Measurements from ENCODE around the gene LRP1B.

LRP1B gene

GRCh38 chr2:141767691-141768090 is 363.1 kb downstream of the LRP1B start:
- Histone ChIP-seq H3K27ac (ENCODE audit: low read depth, low read length) (no peak overlapping the region), H3K36me3 (ENCODE audit: control insufficient read depth in 1 of 2, insufficient read depth in 2 of 2, low read length in 2 of 2) (no peaks in the 10 kb centered on the region), H3K4me3 (ENCODE audit: low read depth in 1 of 2, low read length in 2 of 2) (no peak overlapping the region), H3K9ac (ENCODE audit: low read depth in 1 of 2, low read length in 2 of 2) (no peak overlapping the region), H3K9me3 (ENCODE audit: control insufficient read depth in 1 of 2, low read length in 2 of 2) (no peaks in the 10 kb centered on the region), H3K4me1 (ENCODE audit: control insufficient read depth in 1 of 2, insufficient read depth in 2 of 2, low read length in 2 of 2) (no peaks in the 10 kb centered on the region), H3K27me3 (ENCODE audit: control insufficient read depth in 1 of 2, insufficient read depth in 2 of 2, low read length in 2 of 2) (no peaks in the 10 kb centered on the region)

- Histone ChIP-seq H3K27me3 (ENCODE audit: control insufficient read depth in 1 of 2, insufficient read depth in 2 of 2, low read length in 2 of 2) (no peaks in the 10 kb centered on the region), H3K9me3 (ENCODE audit: control insufficient read depth in 1 of 2, low read length in 2 of 2) (no peaks in the 10 kb centered on the region), H3K4me1 (ENCODE audit: control insufficient read depth in 1 of 2, insufficient read depth in 2 of 2, low read length in 2 of 2) (no peaks in the 10 kb centered on the region), H3K9ac (ENCODE audit: low read depth in 1 of 2, low read length in 2 of 2) (no peak overlapping the region), H3K27ac (ENCODE audit: low read depth, low read length) (no peak overlapping the region), H3K36me3 (ENCODE audit: control insufficient read depth in 1 of 2, insufficient read depth in 2 of 2, low read length in 2 of 2) (no peaks in the 10 kb centered on the region), H3K4me3 (ENCODE audit: low read depth in 1 of 2, low read length in 2 of 2) (no peak overlapping the region)
Measured at GRCh38 chr2:141767051-141767450, 363.8 kb downstream of the LRP1B start.

GRCh38 chr2:141766225-141766624 is 364.6 kb downstream of the LRP1B start:
- no peak overlapping the region for H3K4me3 ChIP-seq (ENCODE audit: low read depth in 1 of 2, low read length in 2 of 2)

GRCh38 chr2:141748616-141749015 is 382.2 kb downstream of the LRP1B start:
- H3K27me3 ChIP-seq (ENCODE audit: control insufficient read depth in 1 of 2, insufficient read depth in 2 of 2, low read length in 2 of 2): no peaks in the 10 kb centered on the region
- H3K4me1 ChIP-seq (ENCODE audit: control insufficient read depth in 1 of 2, insufficient read depth in 2 of 2, low read length in 2 of 2): no peaks in the 10 kb centered on the region
- H3K9me3 ChIP-seq (ENCODE audit: control insufficient read depth in 1 of 2, low read length in 2 of 2): peaks cover 0 to 2% of the 10 kb centered on the region in 2 donors
- no peak overlapping the region for H3K9ac ChIP-seq (ENCODE audit: low read depth in 1 of 2, low read length in 2 of 2)
- no peaks in the 10 kb centered on the region for H3K36me3 ChIP-seq (ENCODE audit: control insufficient read depth in 1 of 2, insufficient read depth in 2 of 2, low read length in 2 of 2)
- H3K27ac ChIP-seq (ENCODE audit: low read depth, low read length): no peak overlapping the region
- H3K4me3 ChIP-seq (ENCODE audit: low read depth in 1 of 2, low read length in 2 of 2): no peak overlapping the region

More at GRCh38 chr2:141766225-141766624, 364.6 kb downstream of the LRP1B start:
- Histone ChIP-seq H3K27me3 (ENCODE audit: control insufficient read depth in 1 of 2, insufficient read depth in 2 of 2, low read length in 2 of 2) (no peaks in the 10 kb centered on the region), H3K9me3 (ENCODE audit: control insufficient read depth in 1 of 2, low read length in 2 of 2) (no peaks in the 10 kb centered on the region), H3K27ac (ENCODE audit: low read depth, low read length) (no peak overlapping the region), H3K9ac (ENCODE audit: low read depth in 1 of 2, low read length in 2 of 2) (no peak overlapping the region), H3K36me3 (ENCODE audit: control insufficient read depth in 1 of 2, insufficient read depth in 2 of 2, low read length in 2 of 2) (no peaks in the 10 kb centered on the region), H3K4me1 (ENCODE audit: control insufficient read depth in 1 of 2, insufficient read depth in 2 of 2, low read length in 2 of 2) (no peaks in the 10 kb centered on the region)

- no peaks in the 10 kb centered on the region for H3K4me1 ChIP-seq (ENCODE audit: control insufficient read depth in 1 of 2, insufficient read depth in 2 of 2, low read length in 2 of 2)
- H3K9ac ChIP-seq (ENCODE audit: low read depth in 1 of 2, low read length in 2 of 2): no peak overlapping the region
Measured at GRCh38 chr2:141741652-141742051, 389.2 kb downstream of the LRP1B start.

GRCh38 chr2:141737492-141738255 is 393.1 kb downstream of the LRP1B start:
- H3K4me3 ChIP-seq (ENCODE audit: low read depth in 1 of 2, low read length in 2 of 2): no peak overlapping the region
- no peak overlapping the region for H3K9ac ChIP-seq (ENCODE audit: low read depth in 1 of 2, low read length in 2 of 2)
- no peaks in the 10 kb centered on the region for H3K4me1 ChIP-seq (ENCODE audit: control insufficient read depth in 1 of 2, insufficient read depth in 2 of 2, low read length in 2 of 2)
- no peaks in the 10 kb centered on the region for H3K36me3 ChIP-seq (ENCODE audit: control insufficient read depth in 1 of 2, insufficient read depth in 2 of 2, low read length in 2 of 2)
- H3K9me3 ChIP-seq (ENCODE audit: control insufficient read depth in 1 of 2, low read length in 2 of 2): no peaks in the 10 kb centered on the region
- no peaks in the 10 kb centered on the region for H3K27me3 ChIP-seq (ENCODE audit: control insufficient read depth in 1 of 2, insufficient read depth in 2 of 2, low read length in 2 of 2)
- H3K27ac ChIP-seq (ENCODE audit: low read depth, low read length): no peak overlapping the region

More at GRCh38 chr2:141741652-141742051, 389.2 kb downstream of the LRP1B start:
- Histone ChIP-seq H3K36me3 (ENCODE audit: control insufficient read depth in 1 of 2, insufficient read depth in 2 of 2, low read length in 2 of 2) (no peaks in the 10 kb centered on the region), H3K27me3 (ENCODE audit: control insufficient read depth in 1 of 2, insufficient read depth in 2 of 2, low read length in 2 of 2) (no peaks in the 10 kb centered on the region), H3K27ac (ENCODE audit: low read depth, low read length) (no peak overlapping the region), H3K4me3 (ENCODE audit: low read depth in 1 of 2, low read length in 2 of 2) (no peak overlapping the region), H3K9me3 (ENCODE audit: control insufficient read depth in 1 of 2, low read length in 2 of 2) (peaks cover 0 to 2% of the 10 kb centered on the region in 2 donors)

GRCh38 chr2:141736466-141736865 is 394.4 kb downstream of the LRP1B start:
- Histone ChIP-seq H3K9ac (ENCODE audit: low read depth in 1 of 2, low read length in 2 of 2) (no peak overlapping the region), H3K36me3 (ENCODE audit: control insufficient read depth in 1 of 2, insufficient read depth in 2 of 2, low read length in 2 of 2) (no peaks in the 10 kb centered on the region), H3K4me1 (ENCODE audit: control insufficient read depth in 1 of 2, insufficient read depth in 2 of 2, low read length in 2 of 2) (no peaks in the 10 kb centered on the region)

GRCh38 chr2:141728886-141729285 is 401.9 kb downstream of the LRP1B start:
- Histone ChIP-seq H3K4me1 (ENCODE audit: control insufficient read depth in 1 of 2, insufficient read depth in 2 of 2, low read length in 2 of 2) (no peaks in the 10 kb centered on the region), H3K9me3 (ENCODE audit: control insufficient read depth in 1 of 2, low read length in 2 of 2) (peaks cover 2 to 3% of the 10 kb centered on the region in 2 donors), H3K27me3 (ENCODE audit: control insufficient read depth in 1 of 2, insufficient read depth in 2 of 2, low read length in 2 of 2) (no peaks in the 10 kb centered on the region), H3K36me3 (ENCODE audit: control insufficient read depth in 1 of 2, insufficient read depth in 2 of 2, low read length in 2 of 2) (no peaks in the 10 kb centered on the region), H3K4me3 (ENCODE audit: low read depth in 1 of 2, low read length in 2 of 2) (no peak overlapping the region), H3K9ac (ENCODE audit: low read depth in 1 of 2, low read length in 2 of 2) (no peak overlapping the region), H3K27ac (ENCODE audit: low read depth, low read length) (no peak overlapping the region)

More at GRCh38 chr2:141736466-141736865, 394.4 kb downstream of the LRP1B start:
- Histone ChIP-seq H3K27ac (ENCODE audit: low read depth, low read length) (no peak overlapping the region), H3K9me3 (ENCODE audit: control insufficient read depth in 1 of 2, low read length in 2 of 2) (no peaks in the 10 kb centered on the region), H3K27me3 (ENCODE audit: control insufficient read depth in 1 of 2, insufficient read depth in 2 of 2, low read length in 2 of 2) (no peaks in the 10 kb centered on the region), H3K4me3 (ENCODE audit: low read depth in 1 of 2, low read length in 2 of 2) (no peak overlapping the region)

GRCh38 chr2:141728142-141728541 is 402.7 kb downstream of the LRP1B start:
- Histone ChIP-seq H3K9me3 (ENCODE audit: control insufficient read depth in 1 of 2, low read length in 2 of 2) (peaks cover 2 to 3% of the 10 kb centered on the region in 2 donors), H3K27ac (ENCODE audit: low read depth, low read length) (no peak overlapping the region), H3K9ac (ENCODE audit: low read depth in 1 of 2, low read length in 2 of 2) (no peak overlapping the region), H3K36me3 (ENCODE audit: control insufficient read depth in 1 of 2, insufficient read depth in 2 of 2, low read length in 2 of 2) (no peaks in the 10 kb centered on the region), H3K4me3 (ENCODE audit: low read depth in 1 of 2, low read length in 2 of 2) (no peak overlapping the region), H3K4me1 (ENCODE audit: control insufficient read depth in 1 of 2, insufficient read depth in 2 of 2, low read length in 2 of 2) (no peaks in the 10 kb centered on the region), H3K27me3 (ENCODE audit: control insufficient read depth in 1 of 2, insufficient read depth in 2 of 2, low read length in 2 of 2) (no peaks in the 10 kb centered on the region)

- Histone ChIP-seq H3K4me3 (ENCODE audit: low read depth in 1 of 2, low read length in 2 of 2) (no peak overlapping the region), H3K27ac (ENCODE audit: low read depth, low read length) (no peak overlapping the region), H3K4me1 (ENCODE audit: control insufficient read depth in 1 of 2, insufficient read depth in 2 of 2, low read length in 2 of 2) (no peaks in the 10 kb centered on the region), H3K9ac (ENCODE audit: low read depth in 1 of 2, low read length in 2 of 2) (no peak overlapping the region), H3K9me3 (ENCODE audit: control insufficient read depth in 1 of 2, low read length in 2 of 2) (peaks cover 0 to 3% of the 10 kb centered on the region in 2 donors), H3K36me3 (ENCODE audit: control insufficient read depth in 1 of 2, insufficient read depth in 2 of 2, low read length in 2 of 2) (no peaks in the 10 kb centered on the region), H3K27me3 (ENCODE audit: control insufficient read depth in 1 of 2, insufficient read depth in 2 of 2, low read length in 2 of 2) (no peaks in the 10 kb centered on the region)
Measured at GRCh38 chr2:141724426-141724825, 406.4 kb downstream of the LRP1B start.

All from duodenal mucosa (tissue), 2 donors.